HG02981 (cell line): ENCODE data around the gene DGKI.
"Not testable (repeated sequence)": the region's sequence is repeated elsewhere in the genome, so short reads cannot be mapped to it uniquely, and the experiment has no call there.

Experiments
- ATAC-seq: cut with Tn5 transposase; IDR thresholded peaks from one replicate; pipeline ENCODE4 v1.9.1; 2021; ENCODE audit warnings: mild to moderate bottlenecking, moderate library complexity; ENCODE audit not compliant: unreplicated experiment

The DGKI gene

DNA sequence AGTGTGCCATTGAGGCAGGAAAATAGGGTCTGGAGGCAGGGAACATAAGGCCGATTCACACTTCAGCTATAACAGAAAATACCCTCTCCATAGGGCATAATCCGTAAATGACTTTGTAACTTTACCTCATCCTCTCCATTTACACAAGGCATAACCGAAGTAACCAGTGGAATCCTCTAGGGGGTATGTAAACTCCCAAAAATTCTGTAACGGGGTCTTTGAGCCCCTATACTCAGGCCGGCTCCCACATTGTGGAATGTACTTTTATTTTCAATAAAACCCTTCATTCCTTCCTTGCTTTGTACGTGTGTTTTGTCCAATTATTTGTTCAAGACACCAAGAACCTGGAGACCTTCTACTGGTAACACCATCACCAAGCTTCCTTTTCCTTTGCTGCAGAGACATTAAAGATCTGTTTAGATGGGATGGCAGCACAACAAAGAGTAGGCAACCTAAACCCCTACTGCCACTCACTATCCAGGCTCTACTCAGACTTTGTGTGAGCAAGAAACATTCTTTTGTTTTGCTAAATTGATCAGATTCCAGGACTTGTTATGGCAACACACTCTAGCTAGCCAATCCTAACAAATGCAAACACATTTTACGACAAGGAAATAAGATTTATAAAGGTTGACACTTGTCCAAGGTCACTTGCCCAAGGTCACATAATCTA, 99.3 kb downstream of the DGKI start:
- no peak for ATAC-seq

GRCh38 chr7:137743021-137743420, 103.8 kb downstream of the DGKI start:
- ATAC-seq: no peak

GRCh38 chr7:137742051-137742450, 104.7 kb downstream of the DGKI start:
- ATAC-seq: no peak

DNA sequence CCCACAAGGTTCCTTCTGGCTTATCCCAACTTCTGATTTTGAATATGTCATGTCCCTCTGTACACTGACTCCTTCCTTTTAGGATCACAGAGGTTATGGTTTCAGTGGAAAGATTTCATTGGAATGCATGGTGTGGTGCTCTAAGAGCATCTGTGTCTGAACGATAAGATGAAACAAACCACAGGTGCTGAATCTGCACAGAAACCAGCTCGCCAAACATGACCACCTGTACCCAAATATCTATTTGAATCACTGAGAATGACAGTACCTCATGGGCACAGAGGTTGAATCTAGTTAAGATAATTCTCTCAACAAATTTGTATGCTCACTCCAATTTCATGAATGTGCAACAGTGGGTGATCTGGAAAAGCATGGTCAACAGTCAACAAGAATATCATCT, 105.3 kb downstream of the DGKI start:
- ATAC-seq: no peak

GRCh38 chr7:137734221-137734620, 112.6 kb downstream of the DGKI start:
- no peak for ATAC-seq

DNA sequence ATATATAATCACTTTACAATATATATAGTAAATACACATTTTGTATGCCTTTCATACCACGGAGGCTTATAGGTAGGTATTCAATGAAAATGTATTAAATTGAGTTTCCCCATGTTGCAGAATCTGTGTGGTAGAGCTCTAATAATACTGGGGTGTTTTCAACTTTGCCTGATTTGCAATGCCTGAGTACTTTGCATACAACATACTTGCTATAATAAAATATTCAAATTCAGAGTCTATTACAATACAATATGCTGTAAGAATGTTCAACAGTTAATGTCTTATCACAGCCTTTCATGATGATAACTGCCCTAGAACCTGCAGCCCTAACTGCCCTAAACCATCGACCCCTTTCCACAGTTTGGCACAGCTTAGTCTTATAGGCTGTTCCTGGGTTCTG, 114.6 kb downstream of the DGKI start:
- no peak for ATAC-seq

DNA sequence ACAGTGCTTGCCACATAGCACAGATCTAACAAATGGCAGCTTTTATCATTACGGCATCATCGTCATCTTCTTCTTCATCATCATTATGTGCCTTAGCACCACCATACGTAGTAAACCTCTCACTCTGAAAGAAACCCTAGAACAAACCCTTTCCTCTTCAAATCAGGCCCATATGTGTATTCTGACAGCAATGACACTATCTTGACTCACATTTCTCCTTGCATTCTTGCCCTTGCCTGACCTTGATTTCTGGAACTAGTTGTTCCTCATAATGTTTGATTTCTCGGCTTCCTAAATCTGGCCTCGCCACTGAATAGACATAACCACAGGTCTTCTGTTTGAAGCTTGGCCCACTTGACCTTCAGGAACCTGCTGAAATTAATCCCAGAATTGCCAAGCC, 115.3 kb downstream of the DGKI start:
- no peak for ATAC-seq

GRCh38 chr7:137728426-137728825, 118.3 kb downstream of the DGKI start:
- no peak for ATAC-seq

DNA sequence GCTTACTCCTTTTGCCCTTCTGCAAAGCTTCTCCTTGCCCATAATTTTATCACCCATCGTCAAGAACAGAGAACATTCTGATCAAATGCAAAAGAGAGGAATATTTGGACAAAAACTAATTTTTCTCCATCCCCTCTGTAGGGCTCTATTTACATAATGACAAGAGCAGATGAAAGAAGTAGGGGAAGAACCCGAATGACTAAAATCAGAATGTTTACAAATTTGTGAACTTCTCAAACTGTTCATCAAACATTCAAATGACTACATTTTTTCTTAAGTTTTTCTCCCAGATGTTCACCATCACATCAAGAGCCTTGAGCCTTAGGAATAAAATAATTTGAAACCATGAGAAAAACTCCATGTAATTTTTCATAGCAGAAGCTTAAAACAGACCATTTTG, 119.4 kb downstream of the DGKI start:
- no peak for ATAC-seq

- ATAC-seq: no peak
Observed at GRCh38 chr7:137718355-137718754, 128.4 kb downstream of the DGKI start.

DNA sequence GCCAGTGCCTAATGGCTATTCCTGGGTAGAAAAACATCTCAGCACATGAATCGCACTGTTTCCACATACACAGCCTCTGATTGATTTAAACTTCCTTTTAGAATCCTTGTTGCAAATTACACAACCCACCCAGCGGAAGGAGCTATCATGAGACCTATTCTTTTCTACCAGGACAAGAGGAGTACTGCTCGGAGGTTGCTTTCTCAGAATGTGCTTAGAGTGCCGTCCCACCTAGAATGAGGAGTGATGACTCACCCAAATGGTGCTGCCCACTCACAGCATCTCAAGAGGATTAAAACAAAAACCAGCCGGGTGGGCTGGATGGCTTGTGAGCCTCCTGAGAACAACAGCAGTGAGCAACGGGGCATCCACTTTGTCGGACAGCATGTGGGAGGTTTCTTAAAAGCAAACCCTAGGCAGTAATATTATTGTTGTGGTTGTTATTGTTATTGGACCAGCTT, 128.9 kb downstream of the DGKI start:
- no peak for ATAC-seq

- no peak for ATAC-seq
Observed at GRCh38 chr7:137717045-137717444, 129.7 kb downstream of the DGKI start.

DNA sequence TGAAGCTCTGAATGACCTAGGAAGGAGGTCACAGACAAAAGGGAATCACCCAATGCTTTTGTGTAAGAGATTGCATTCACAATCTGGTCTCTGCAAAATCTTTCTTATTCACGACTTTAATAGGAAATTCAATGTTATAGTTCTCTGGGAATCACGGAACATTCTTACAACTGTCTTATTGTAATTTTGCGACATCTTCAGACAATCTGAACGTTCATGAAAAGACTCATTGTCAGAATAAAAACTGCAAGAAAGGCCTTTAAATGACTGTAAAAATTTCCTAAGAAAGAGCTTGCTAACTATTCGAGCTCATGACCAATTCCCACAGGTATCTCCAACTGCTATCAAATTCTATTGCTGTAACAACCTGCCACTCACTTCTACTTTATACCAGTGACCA, 130.7 kb downstream of the DGKI start:
- no peak for ATAC-seq

DNA sequence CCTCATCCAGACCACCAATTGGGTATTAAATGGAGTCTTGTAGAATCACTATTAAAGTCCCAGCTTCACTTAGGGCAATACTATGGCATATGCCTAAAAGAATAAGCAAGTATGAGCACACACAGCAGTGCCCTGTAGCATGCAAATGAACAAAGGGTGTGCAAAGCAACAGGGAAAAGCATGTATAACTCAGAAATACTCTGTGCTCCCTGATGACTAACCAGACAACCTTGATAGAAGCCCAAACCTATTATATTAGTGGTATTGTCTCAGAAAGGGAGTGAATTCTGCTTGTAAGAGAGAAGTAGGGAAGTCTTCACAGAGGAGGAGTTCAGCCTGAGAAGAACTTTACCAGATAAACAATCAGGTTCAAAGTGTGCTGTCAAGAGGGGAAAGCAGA, 131.2 kb downstream of the DGKI start:
- ATAC-seq: no peak

DNA sequence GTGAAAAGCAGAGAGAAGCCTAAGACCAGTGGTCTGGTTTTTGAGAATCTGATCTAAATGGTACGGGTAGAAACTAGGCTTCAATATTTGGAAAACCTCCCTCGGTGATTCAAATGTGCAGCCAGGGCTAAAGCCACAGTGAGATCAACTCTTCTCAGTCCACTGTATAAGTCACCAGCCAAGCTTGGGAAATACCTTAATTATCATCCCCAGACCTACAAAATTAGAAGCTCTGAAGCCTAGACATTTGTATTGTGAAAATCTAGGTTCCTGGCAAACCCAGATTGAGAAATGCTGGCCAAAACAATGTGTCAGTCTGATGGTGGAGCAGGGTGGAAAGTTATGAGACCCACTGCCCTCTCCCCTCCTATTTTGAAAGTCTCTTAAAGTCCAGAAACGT, 131.7 kb downstream of the DGKI start:
- ATAC-seq: no peak

GRCh38 chr7:137706330-137706729, 140.4 kb downstream of the DGKI start:
- not testable (repeated sequence) for ATAC-seq

- no peak for ATAC-seq
Observed at GRCh38 chr7:137704723-137705122, 142.1 kb downstream of the DGKI start.

- no peak for ATAC-seq
Observed at GRCh38 chr7:137703291-137704010, 143.3 kb downstream of the DGKI start.

DNA sequence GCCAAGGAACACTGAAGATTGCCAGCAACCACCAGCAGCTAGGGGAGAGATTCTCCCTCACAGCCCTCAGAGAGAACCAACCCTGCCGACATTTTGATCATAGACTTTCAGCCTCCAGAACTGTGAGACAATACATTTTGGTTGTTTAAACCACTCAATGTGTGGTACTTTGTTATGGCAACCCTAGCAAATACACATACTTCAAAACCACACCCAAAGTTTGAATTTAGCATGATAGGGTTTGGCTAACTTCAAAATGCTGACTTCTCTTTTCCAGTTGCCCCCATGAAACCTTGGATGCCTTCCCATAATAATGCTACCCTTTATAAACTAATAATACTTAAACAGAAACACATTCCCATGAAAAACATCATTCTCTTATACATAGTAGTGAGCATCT, 149.8 kb downstream of the DGKI start:
- no peak for ATAC-seq

GRCh38 chr7:137696376-137696775, 150.4 kb downstream of the DGKI start:
- no peak for ATAC-seq

- no peak for ATAC-seq
Observed at GRCh38 chr7:137695942-137696341, 150.8 kb downstream of the DGKI start.

DNA sequence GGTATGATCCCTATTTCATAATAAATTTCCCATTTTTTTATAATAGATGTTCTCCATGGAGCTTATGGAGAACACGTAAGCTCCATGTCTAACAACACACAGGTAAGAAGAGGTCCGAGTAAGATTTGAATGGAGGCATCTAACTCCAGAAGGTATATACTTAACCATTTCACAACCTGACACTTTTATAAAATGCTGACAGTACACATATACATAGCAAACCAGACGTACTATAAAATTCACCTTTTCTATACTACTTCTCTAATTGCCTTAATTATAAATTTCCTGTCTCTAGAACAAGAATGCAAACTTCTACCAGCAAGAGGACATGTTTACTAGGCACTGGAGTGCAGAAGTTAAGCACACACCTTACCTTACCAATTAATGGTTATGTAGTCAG, 151.3 kb downstream of the DGKI start:
- ATAC-seq: no peak

GRCh38 chr7:137694405-137694804, 152.4 kb downstream of the DGKI start:
- peak; percentile 72 for ATAC-seq
